ENCODE results near the gene TOM1.
"Not testable (repeated sequence)": the region's sequence is repeated elsewhere in the genome, so short reads cannot be mapped to it uniquely, and the experiment has no call there.

TOM1 gene

GRCh38 chr22:35377735-35378134 is 78.0 kb downstream of the TOM1 start:
- no peak for DNase-seq

GRCh38 chr22:35378621-35379020 is 78.9 kb downstream of the TOM1 start:
- DNase-seq = no peak

GRCh38 chr22:35379146-35379993 is 79.7 kb downstream of the TOM1 start:
- DNase-seq = no peak

- no peak for DNase-seq
Observed at GRCh38 chr22:35380013-35380412, 80.3 kb downstream of the TOM1 start.

- DNase-seq = peak; percentile 42
Observed at GRCh38 chr22:35380537-35381423, 81.1 kb downstream of the TOM1 start, which contains the start of gene HMOX1. TSS of gene HMOX1 (plus strand) at chr22:35381096. CDS start at chr22:35381174, 78 bp downstream.

- DNase-seq = no peak
Observed at GRCh38 chr22:35381424-35382009, 81.8 kb downstream of the TOM1 start.

- DNase-seq = no peak
Observed at GRCh38 chr22:35383679-35384071, 84.0 kb downstream of the TOM1 start.

- DNase-seq = no peak
Observed at GRCh38 chr22:35384527-35384926, 84.8 kb downstream of the TOM1 start.

GRCh38 chr22:35384975-35385588 is 85.4 kb downstream of the TOM1 start:
- DNase-seq = no peak

- DNase-seq = no peak
Observed at GRCh38 chr22:35386670-35387288, 87.1 kb downstream of the TOM1 start.

- no peak for DNase-seq
Observed at GRCh38 chr22:35390933-35391332, 91.2 kb downstream of the TOM1 start.

GRCh38 chr22:35392357-35392756 is 92.7 kb downstream of the TOM1 start:
- DNase-seq = no peak

GRCh38 chr22:35393116-35394010 is 93.7 kb downstream of the TOM1 start:
- DNase-seq = no peak

GRCh38 chr22:35394011-35394312 is 94.3 kb downstream of the TOM1 start:
- no peak for DNase-seq

GRCh38 chr22:35394810-35395563 is 95.3 kb downstream of the TOM1 start:
- DNase-seq = no peak

GRCh38 chr22:35396622-35397021 is 96.9 kb downstream of the TOM1 start:
- not testable (repeated sequence) for DNase-seq

- no peak for DNase-seq
Observed at GRCh38 chr22:35397095-35397904, 97.6 kb downstream of the TOM1 start.
